Transverse colon (tissue), 4 donors: ENCODE data around the gene ABO. TPM values are rescaled to one million over a fixed set of nuclear protein-coding genes. Genes with fewer than 3 reads are reported as not detected.
"Not testable (repeated sequence)": the region's sequence is repeated elsewhere in the genome, so short reads cannot be mapped to it uniquely, and the experiment has no call there.

Experiments used
- DNase-seq: peaks from one replicate; pipeline ENCODE4 v3.0.0-alpha.2; 2019
- H3K27ac ChIP-seq, 4 donors: fragments of 200-600 bp; sonication (generic); 2 replicates each; pipeline ENCODE4 v1.5.1; 2016 to 2018; ENCODE audit warnings: inconsistent platforms in 4 of 4
- H3K27me3 ChIP-seq: fragments of 200-600 bp; sonication (generic); 2 replicates; pipeline ENCODE4 v1.5.1; 2017; ENCODE audit warnings: inconsistent platforms
- H3K36me3 ChIP-seq, 4 donors: fragments of 200-600 bp; sonication (generic); 2 replicates each; pipeline ENCODE4 v1.5.1; 2017 to 2019; ENCODE audit warnings: inconsistent platforms in 4 of 4
- H3K4me1 ChIP-seq, 4 donors: fragments of 200-600 bp; sonication (generic); 2 replicates each; pipeline ENCODE4 v1.5.1; 2017 to 2020; ENCODE audit warnings: inconsistent platforms in 4 of 4
- H3K4me3 ChIP-seq, 4 donors: fragments of 200-600 bp; sonication (generic); 1 replicate in 1 of 4; 2 replicates in 3 of 4; pipeline versions ENCODE4 v1.5.1 to v1.6.1; 2017 to 2019; ENCODE audit warnings: inconsistent platforms in 4 of 4
- H3K9me3 ChIP-seq, 2 donors: fragments of 200-600 bp; sonication (generic); 2 replicates each; pipeline ENCODE4 v1.5.1; 2017 to 2019; ENCODE audit warnings: inconsistent platforms in 2 of 2
- EP300 ChIP-seq: sonication (generic); formaldehyde crosslinking; IDR thresholded peaks from one replicate; pipeline ENCODE4 v1.6.1; 2017; ENCODE audit warnings: antibody characterized with exemption, low read depth
- POLR2A ChIP-seq: fragments of 450-650 bp; IDR thresholded peaks from one replicate; pipeline ENCODE4 v1.6.1; 2016; ENCODE audit warnings: antibody characterized with exemption, mild to moderate bottlenecking, moderate library complexity
- POLR2AphosphoS5 ChIP-seq, 3 donors: sonication (generic); formaldehyde crosslinking; IDR thresholded peaks; one replicate each; pipeline ENCODE4 v1.6.1; 2016; ENCODE audit warnings: antibody characterized with exemption in 3 of 3
- WGBS, 2 donors: methylation state at CpG; one replicate each; pipeline ENCODE4 v1.1.5; 2018; ENCODE audit warnings: low coverage in 1 of 2; 5-methylcytosine and 5-hydroxymethylcytosine counted together
- in situ Hi-C, 4 donors: fragments of 200-750 bp; cut with MboI; loops; one replicate each; pipeline versions ENCODE4 v1.15.0 to v1.15.1; 2017; ENCODE audit warnings: low sequenced_read_pairs in 3 of 4, low pct_ligation_motif_present in 1 of 4, low pct_unique_long_range_greater_than_20kb in 1 of 4
- intact Hi-C: fragments of 100-400 bp; cut with DNase I; formaldehyde crosslinking; loops from one replicate; pipeline ENCODE4 v1.15.1; 2023; ENCODE audit warnings: low total_unique reads
- small RNA-seq, 4 donors: library from RNA; depleted of rRNA; stranded (forward); fragments of <200 nt; gene quantifications; one replicate each; pipeline ENCODE3, GENCODE V24; 2016
- total RNA-seq, 4 donors: library from RNA; depleted of rRNA; stranded (reverse); fragments of >200 nt; gene quantifications; one replicate each; pipeline ENCODE4 v1.1.0, GENCODE V29; 2016
- TF ChIP-seq, protein P1 (sequence below), 5 experiments: fragments of 200-600 bp in 3 of 5; fragments of 450-650 bp in 2 of 5; sonication (generic) in 3 of 5; IDR thresholded peaks; 1 replicate in 2 of 5; 2 replicates in 3 of 5; pipeline ENCODE4 v1.5.1; 2016 to 2017; ENCODE audit warnings: antibody characterized with exemption in 5 of 5, inconsistent platforms in 3 of 5, mild to moderate bottlenecking in 2 of 5, moderate library complexity in 1 of 5

The ABO gene
- total RNA-seq, 4 donors from 2014 or later, result 77.4 to 199 (median 141) TPM

- TF ChIP-seq POLR2AphosphoS5 (IDR thresholded peaks at IDR 0.05), result no peak
- no peak for TF ChIP-seq POLR2A
- TF ChIP-seq, protein P1, sequence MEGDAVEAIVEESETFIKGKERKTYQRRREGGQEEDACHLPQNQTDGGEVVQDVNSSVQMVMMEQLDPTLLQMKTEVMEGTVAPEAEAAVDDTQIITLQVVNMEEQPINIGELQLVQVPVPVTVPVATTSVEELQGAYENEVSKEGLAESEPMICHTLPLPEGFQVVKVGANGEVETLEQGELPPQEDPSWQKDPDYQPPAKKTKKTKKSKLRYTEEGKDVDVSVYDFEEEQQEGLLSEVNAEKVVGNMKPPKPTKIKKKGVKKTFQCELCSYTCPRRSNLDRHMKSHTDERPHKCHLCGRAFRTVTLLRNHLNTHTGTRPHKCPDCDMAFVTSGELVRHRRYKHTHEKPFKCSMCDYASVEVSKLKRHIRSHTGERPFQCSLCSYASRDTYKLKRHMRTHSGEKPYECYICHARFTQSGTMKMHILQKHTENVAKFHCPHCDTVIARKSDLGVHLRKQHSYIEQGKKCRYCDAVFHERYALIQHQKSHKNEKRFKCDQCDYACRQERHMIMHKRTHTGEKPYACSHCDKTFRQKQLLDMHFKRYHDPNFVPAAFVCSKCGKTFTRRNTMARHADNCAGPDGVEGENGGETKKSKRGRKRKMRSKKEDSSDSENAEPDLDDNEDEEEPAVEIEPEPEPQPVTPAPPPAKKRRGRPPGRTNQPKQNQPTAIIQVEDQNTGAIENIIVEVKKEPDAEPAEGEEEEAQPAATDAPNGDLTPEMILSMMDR (IDR thresholded peaks at IDR 0.05), result no peak
- TF ChIP-seq EP300, result no peak
- in situ Hi-C loops, result no loop called here
Observed at GRCh38 chr9:133207540-133208170, 67.3 kb downstream of the ABO start.

GRCh38 chr9:133207021-133207531 lies 67.9 kb downstream of the ABO start:
- intact Hi-C loops (no loop called here), in situ Hi-C loops (no loop called here)
- no peak for TF ChIP-seq EP300
- no peak for TF ChIP-seq POLR2AphosphoS5 (IDR thresholded peaks at IDR 0.05)
- TF ChIP-seq POLR2A, result no peak
- TF ChIP-seq, protein P1 (IDR thresholded peaks at IDR 0.05), result no peak
- no peak for DNase-seq
- no peak overlapping the region for H3K4me3 ChIP-seq
- no peaks in the 10 kb centered on the region for H3K9me3 ChIP-seq
- WGBS, 2 donors, result 79% methylated on average over 10 of the region's 14 CpGs; no CpG with 5 or more reads in 1 of the 2 donors
- H3K4me1 ChIP-seq, result no peaks in the 10 kb centered on the region
- H3K27me3 ChIP-seq, result no peaks in the 10 kb centered on the region
- H3K36me3 ChIP-seq, result no peaks in the 10 kb centered on the region
- no peak overlapping the region for H3K27ac ChIP-seq

More at GRCh38 chr9:133207540-133208170, 67.3 kb downstream of the ABO start:
- Histone ChIP-seq H3K36me3 (no peaks in the 10 kb centered on the region), H3K9me3 (no peaks in the 10 kb centered on the region), H3K27me3 (peaks cover 1% of the 10 kb centered on the region), H3K4me3 (no peak overlapping the region), H3K27ac (no peak overlapping the region), H3K4me1 (no peaks in the 10 kb centered on the region)
- DNase-seq, result no peak
- WGBS, 2 donors, result 60 to 76% methylated on average over 4 to 16 of the region's 16 CpGs
- intact Hi-C loops, result no loop called here

DNA sequence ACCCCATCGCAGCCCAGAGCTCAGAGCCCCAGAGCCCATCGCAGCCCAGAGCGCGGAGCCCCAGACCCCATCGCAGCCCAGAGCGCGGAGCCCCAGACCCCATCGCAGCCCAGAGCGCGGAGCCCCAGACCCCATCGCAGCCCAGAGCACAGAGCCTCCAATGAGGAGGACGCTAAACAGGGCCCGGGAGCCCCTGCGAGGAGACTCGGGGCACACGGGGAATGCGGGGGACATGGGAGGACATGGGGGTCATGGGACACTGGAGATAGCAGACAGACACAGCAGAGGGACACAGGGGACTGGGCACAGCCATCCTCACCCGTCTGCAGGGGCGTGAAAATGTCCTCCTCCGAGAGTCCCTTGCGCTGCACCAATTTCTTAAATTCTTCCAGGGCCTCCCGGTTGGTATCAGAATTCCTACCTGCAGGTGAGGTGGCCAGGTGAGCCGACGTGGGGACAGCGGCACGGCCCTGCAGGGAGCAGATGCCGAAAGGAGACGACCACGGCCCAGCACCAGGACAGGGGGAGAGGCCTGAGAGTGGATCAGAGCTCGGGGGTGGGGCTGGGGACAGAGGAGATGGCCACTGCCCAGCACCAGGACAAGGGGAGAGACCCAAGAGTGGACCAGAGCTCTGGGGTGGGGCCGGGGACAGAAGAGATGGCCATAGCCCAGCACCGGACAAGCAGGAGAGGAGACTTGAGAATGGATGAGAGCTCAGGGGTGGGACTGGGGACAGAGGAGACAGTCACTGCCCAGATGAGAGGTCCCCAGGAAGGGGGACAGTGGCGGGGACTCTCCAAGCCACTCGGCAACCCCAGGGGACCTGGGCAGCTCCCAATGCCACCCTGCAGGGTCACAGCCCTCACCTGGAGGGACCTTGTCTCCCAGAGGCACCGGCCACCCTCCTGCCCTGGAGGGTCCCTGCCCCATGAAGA lies 68.7 kb downstream of the ABO start:
- H3K27ac ChIP-seq, result no peak overlapping the region
- no peaks in the 10 kb centered on the region for H3K36me3 ChIP-seq
- no peaks in the 10 kb centered on the region for H3K27me3 ChIP-seq
- H3K4me1 ChIP-seq, result no peaks in the 10 kb centered on the region
- in situ Hi-C loops, result no loop called here
- no peaks in the 10 kb centered on the region for H3K9me3 ChIP-seq
- DNase-seq, result no peak
- 82% methylated on average over 30 of the region's 35 CpGs; no CpG with 5 or more reads in 1 of the 2 donors for WGBS, 2 donors
- no peak overlapping the region for H3K4me3 ChIP-seq
- TF ChIP-seq POLR2AphosphoS5 (IDR thresholded peaks at IDR 0.05) (no peak), EP300 (no peak), POLR2A (no peak)
- TF ChIP-seq, protein P1 (IDR thresholded peaks at IDR 0.05), result no peak
- intact Hi-C loops, result no loop called here

- H3K36me3 ChIP-seq, DNase-seq, H3K4me1 ChIP-seq, H3K27me3 ChIP-seq, H3K4me3 ChIP-seq, in situ Hi-C loops, intact Hi-C loops, H3K27ac ChIP-seq, H3K9me3 ChIP-seq: not testable (repeated sequence)
- 80% methylated on average over 13 of the region's 14 CpGs; no CpG with 5 or more reads in 1 of the 2 donors for WGBS, 2 donors
Observed at GRCh38 chr9:133205481-133205887, 69.5 kb downstream of the ABO start.

Small RNA genes within 50 kb of the gene (small RNA-seq; reads per million reads assigned to genes)
- 0 reads per million in 4 donors for gene RF00019

Other genes with a start within 250 kb of the ABO start
- gene GTF3C5, start 244.2 kb downstream of the ABO start, total RNA-seq, result 10 to 100 TPM; 44.5 to 56.9 (median 50.2) TPM
- gene CEL, start 213.2 kb downstream of the ABO start, total RNA-seq, result 1 to 10 TPM in 1 of 4 donors, under 1 TPM in 2, not detected in 1; 0.27 to 8.6 (median 0.48) TPM
- 100 to 1,000 TPM in 1 of 4 donors, 10 to 100 TPM in 3; 50.5 to 233 (median 58.2) TPM for gene RALGDS, start 154.0 kb downstream of the ABO start, total RNA-seq
- 10 to 100 TPM in 3 of 4 donors, 1 to 10 TPM in 1; 4.1 to 15.7 (median 11.8) TPM for gene GBGT1, start 111.3 kb downstream of the ABO start, total RNA-seq
- not detected for gene OBP2B, start 66.0 kb downstream of the ABO start, total RNA-seq
- 10 to 100 TPM; 18.1 to 61.3 (median 22.5) TPM for gene SURF6, start 61.0 kb upstream of the ABO start, total RNA-seq
- 10 to 100 TPM; 21.5 to 50.5 (median 25.4) TPM for gene MED22, start 72.9 kb upstream of the ABO start, total RNA-seq
- 1,000 to 10,000 TPM in 2 of 4 donors, 100 to 1,000 TPM in 2; 725 to 1,490 (median 1,034) TPM for gene RPL7A, start 73.0 kb upstream of the ABO start, total RNA-seq
- 10 to 100 TPM; 14.2 to 66.1 (median 50.2) TPM for gene SURF1, start 81.3 kb upstream of the ABO start, total RNA-seq
- gene SURF2, start 81.3 kb upstream of the ABO start, total RNA-seq, result 10 to 100 TPM in 3 of 4 donors, 1 to 10 TPM in 1; 3.7 to 21.4 (median 17.9) TPM
- gene SURF4, start 100.9 kb upstream of the ABO start, total RNA-seq, result 100 to 1,000 TPM in 3 of 4 donors, 10 to 100 TPM in 1; 89.4 to 205 (median 147) TPM
- 1 to 10 TPM in 1 of 4 donors, under 1 TPM in 1, not detected in 2; 0.68 to 1.5 TPM for gene STKLD1, start 101.2 kb upstream of the ABO start, total RNA-seq
- 10 to 100 TPM; 12.1 to 21.9 (median 16.0) TPM for gene REXO4, start 142.8 kb upstream of the ABO start, total RNA-seq
- gene ADAMTS13, start 147.2 kb upstream of the ABO start, total RNA-seq, result 10 to 100 TPM in 2 of 4 donors, 1 to 10 TPM in 2; 2.6 to 12.7 (median 7.2) TPM
- 100 to 1,000 TPM in 1 of 4 donors, 10 to 100 TPM in 3; 44.6 to 153 (median 80.0) TPM for gene CACFD1, start 184.8 kb upstream of the ABO start, total RNA-seq
- 10 to 100 TPM in 1 of 4 donors, 1 to 10 TPM in 2, under 1 TPM in 1; 0.96 to 20.1 (median 3.4) TPM for gene SLC2A6, start 203.9 kb upstream of the ABO start, total RNA-seq
- not detected for gene MYMK, start 249.8 kb upstream of the ABO start, total RNA-seq